Panc1 (cell line): ENCODE data around the gene STRN3. TPM values are rescaled to one million over a fixed set of nuclear protein-coding genes. Genes with fewer than 3 reads are reported as not detected.

ENCODE experiments used
- ATAC-seq: fragments of 200-7000 bp; cut with Tn5 transposase; 2 replicates; pipeline ENCODE4 v1.9.1; 2020; ENCODE audit warnings: mild to moderate bottlenecking, moderate library complexity
- BruUV-seq: library from RNA; stranded (reverse); fragments of 400-500 nt; replicated peaks from 2 replicates; lab custom pipeline; 2021; lab: Mats Ljungman, UMichigan
- CTCF ChIA-PET: fragments of 300-600 bp; sonication (Branson Sonifier 250); formaldehyde crosslinking; loops from one replicate; lab custom pipeline; 2022; ENCODE audit warnings: antibody characterized with exemption; lab: Charles Lee
- POLR2A ChIA-PET: fragments of 300-600 bp; sonication (Branson Sonifier 250); formaldehyde crosslinking; loops from one replicate; lab custom pipeline; 2022; ENCODE audit warnings: antibody characterized with exemption; lab: Charles Lee
- DNase-seq: peaks from one replicate; pipeline ENCODE4 v3.0.0-alpha.2; 2010; ENCODE audit warnings: low read depth, low spot score
- H3K27ac ChIP-seq: 2 replicates; pipeline ENCODE4 v1.5.1; 2011; ENCODE audit warnings: mild to moderate bottlenecking, low read length, inconsistent platforms
- H3K27me3 ChIP-seq: fragments of 200-500 bp; sonication (Bioruptor generic); 2 replicates; pipeline ENCODE4 v1.6.0; 2014; ENCODE audit warnings: low read length, inconsistent platforms; ENCODE audit not compliant: control insufficient read depth, insufficient read depth
- H3K36me3 ChIP-seq: fragments of 200-500 bp; sonication (Bioruptor generic); 2 replicates; pipeline ENCODE4 v1.5.1; 2014; ENCODE audit warnings: inconsistent platforms, mild to moderate bottlenecking, low read length, moderate library complexity; ENCODE audit not compliant: control insufficient read depth, insufficient read depth
- H3K4me1 ChIP-seq: 2 replicates; pipeline ENCODE4 v1.5.1; 2011; ENCODE audit warnings: inconsistent platforms, mild to moderate bottlenecking, low read length, moderate library complexity; ENCODE audit not compliant: control insufficient read depth, insufficient read depth
- H3K4me3 ChIP-seq, 2 experiments: 2 replicates each; pipeline ENCODE4 v1.5.1; 2011 to 2012; ENCODE audit warnings: low read depth in 2 of 2, low read length in 2 of 2, mild to moderate bottlenecking in 2 of 2, inconsistent platforms in 1 of 2, moderate library complexity in 1 of 2
- H3K9me3 ChIP-seq: fragments of 200-500 bp; sonication (Bioruptor generic); 2 replicates; pipeline ENCODE4 v1.5.1; 2014; ENCODE audit warnings: low read depth, mild to moderate bottlenecking, inconsistent platforms, low read length, moderate library complexity; ENCODE audit not compliant: control insufficient read depth, insufficient read depth
- CTCF ChIP-seq: fragments of 450-650 bp; IDR thresholded peaks from 2 replicates; pipeline ENCODE4 v1.5.1; 2017; ENCODE audit warnings: mild to moderate bottlenecking
- POLR2AphosphoS5 ChIP-seq: IDR thresholded peaks from 2 replicates; pipeline ENCODE4 v1.6.1; 2012; ENCODE audit warnings: mild to moderate bottlenecking, low read depth, low read length, moderate library complexity
- REST ChIP-seq, 2 experiments: IDR thresholded peaks; 2 replicates each; pipeline ENCODE4 v1.6.1; 2011 to 2012; ENCODE audit warnings: low read depth in 2 of 2, control low read depth in 1 of 2, low read length in 1 of 2, mild to moderate bottlenecking in 1 of 2, moderate library complexity in 1 of 2; ENCODE audit not compliant: insufficient read depth in 1 of 2
- SIN3A ChIP-seq: IDR thresholded peaks from 2 replicates; pipeline ENCODE4 v1.6.1; 2012; ENCODE audit warnings: low read depth, mild to moderate bottlenecking, low read length, moderate library complexity, borderline replicate concordance; ENCODE audit not compliant: insufficient read depth
- TCF7L2 ChIP-seq: IDR thresholded peaks from 2 replicates; pipeline ENCODE4 v1.6.1; 2011; ENCODE audit warnings: mild to moderate bottlenecking, low read depth, low read length, inconsistent platforms
- in situ Hi-C: cut with HindIII; loops from 2 replicates; pipeline ENCODE4 v1.10.0; 2016; ENCODE audit warnings: low sequenced_read_pairs, low pct_unique_long_range_greater_than_20kb
- intact Hi-C: fragments of 100-400 bp; cut with micrococcal nuclease; formaldehyde crosslinking; loops from one replicate; pipeline ENCODE4 v1.10.0; 2022; ENCODE audit not compliant: unreplicated experiment
- total RNA-seq: library from RNA; stranded (reverse); gene quantifications from one replicate; pipeline ENCODE4 v1.2.1, GENCODE V29; 2021; ENCODE audit not compliant: unreplicated experiment

STRN3 gene
- total RNA-seq, 1 experiment from 2014 or later, result 29.2 TPM

DNA sequence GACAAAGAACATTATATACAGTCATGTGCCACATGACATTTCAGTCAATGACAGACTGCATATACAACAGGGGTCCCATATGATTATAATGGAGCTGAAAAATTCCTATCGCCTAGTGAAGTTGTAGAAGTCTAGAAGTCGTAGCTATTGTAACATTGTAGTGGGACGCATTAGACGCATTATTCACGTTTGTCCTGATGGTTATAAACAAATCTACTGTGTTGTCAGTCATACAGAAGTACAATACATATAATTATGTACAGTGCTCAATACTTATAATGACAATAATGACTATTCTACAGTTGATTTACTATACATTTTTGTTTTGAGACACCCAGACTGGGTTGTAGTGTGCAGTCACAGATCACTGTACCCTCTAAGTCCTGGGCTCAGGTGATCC, 64.8 kb downstream of the STRN3 start:
- ChIA-PET POLR2A (no interaction called here), CTCF (no interaction called here)
- in situ Hi-C loops (no loop called here), intact Hi-C loops (no loop called here)
- no peaks in the 10 kb centered on the region for H3K36me3 ChIP-seq
- H3K4me1 ChIP-seq, result no peaks in the 10 kb centered on the region
- H3K27ac ChIP-seq, result no peak overlapping the region
- H3K4me3 ChIP-seq, result no peak overlapping the region
- H3K9me3 ChIP-seq, result no peaks in the 10 kb centered on the region
- H3K27me3 ChIP-seq, result no peaks in the 10 kb centered on the region
- ATAC-seq, result no peak
- BruUV-seq, result no TSS peak
- TF ChIP-seq CTCF (no peak), TCF7L2 (no peak), SIN3A (no peak), POLR2AphosphoS5 (no peak), REST (IDR thresholded peaks at IDR 0.05; ENCODE audit: insufficient read depth in 1 of 2, low read depth in 2 of 2, low read length in 1 of 2) (no peak)
- no peak for DNase-seq

DNA sequence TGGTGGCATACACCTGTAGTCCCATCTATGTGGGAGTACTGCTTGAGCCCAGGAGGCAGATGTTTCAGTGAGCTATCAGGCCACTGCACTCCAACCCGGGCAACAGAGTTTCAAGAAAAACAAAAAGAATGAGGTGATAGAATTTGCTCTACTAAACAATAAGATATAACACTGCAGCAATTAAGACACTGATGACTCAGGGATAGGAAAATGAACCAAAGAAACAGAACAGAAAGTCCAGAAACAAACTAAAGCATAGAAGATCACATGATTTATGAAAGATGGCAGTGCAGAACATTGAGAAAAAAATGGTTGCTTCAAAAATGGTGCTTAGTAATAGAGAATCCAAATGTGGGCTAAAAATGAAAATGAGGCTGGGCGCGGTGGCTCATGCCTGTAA, 66.0 kb downstream of the STRN3 start:
- ChIA-PET POLR2A (no interaction called here), CTCF (interaction anchor here (0.6 kb wide), 1 partner anchor 395 kb away, joined by 9 read pairs; no protein-coding TSS in a partner anchor)
- BruUV-seq, result no TSS peak
- Histone ChIP-seq H3K4me1 (no peaks in the 10 kb centered on the region), H3K4me3 (no peak overlapping the region), H3K27me3 (no peaks in the 10 kb centered on the region), H3K9me3 (no peaks in the 10 kb centered on the region), H3K27ac (no peak overlapping the region), H3K36me3 (peaks cover 5% of the 10 kb centered on the region)
- intact Hi-C loops, result no loop called here
- TF ChIP-seq CTCF (no peak), REST (IDR thresholded peaks at IDR 0.05; ENCODE audit: insufficient read depth in 1 of 2, low read depth in 2 of 2, low read length in 1 of 2) (no peak), POLR2AphosphoS5 (no peak), TCF7L2 (no peak), SIN3A (no peak)
- ATAC-seq, result no peak
- no peak for DNase-seq
- in situ Hi-C loops, result no loop called here
